HepG2 (cell line): ENCODE measurements around the gene C2orf76. TPM values are rescaled to one million over a fixed set of nuclear protein-coding genes. Genes with fewer than 3 reads are reported as not detected.
A peak's percentile ranks its signal among the peaks of the same experiment; 100 is the strongest.

Experiments used
- HMGA1 ChIP-seq: sonication (generic); formaldehyde crosslinking; conservative IDR thresholded peaks from 2 replicates; pipeline ENCODE4 v1.4.0; 2020; ENCODE audit warnings: missing genetic modification reagents
- HNRNPK ChIP-seq: fragments of 200-400 bp; formaldehyde crosslinking; IDR thresholded peaks from 2 replicates; pipeline ENCODE4 v1.6.1; 2018; ENCODE audit warnings: low read length, low read depth, moderate library complexity, mild to moderate bottlenecking; ENCODE audit not compliant: poor library complexity, severe bottlenecking
- HOXA9 ChIP-seq: sonication (generic); formaldehyde crosslinking; IDR thresholded peaks from 2 replicates; pipeline ENCODE4 v1.8.1; 2022; ENCODE audit warnings: missing genetic modification reagents, mild to moderate bottlenecking, moderate library complexity, borderline replicate concordance
- MAF1 ChIP-seq: sonication (generic); formaldehyde crosslinking; IDR thresholded peaks from 2 replicates; pipeline ENCODE4 v1.5.0; 2020; ENCODE audit warnings: missing genetic modification reagents, borderline replicate concordance
- SALL2 ChIP-seq: sonication (generic); formaldehyde crosslinking; IDR thresholded peaks from 2 replicates; pipeline ENCODE4 v1.8.1; 2023; ENCODE audit warnings: mild to moderate bottlenecking, missing genetic modification reagents, inconsistent platforms
- polyA plus RNA-seq, 8 experiments: library from polyadenylated mRNA; depleted of rRNA in 3 of 8; stranded (reverse) in 7 of 8; unstranded in 1 of 8; fragments of >200 nt; fragmentation: Illumina TruSeq in 4 of 8; extraction: Trizol in 4 of 8; gene quantifications; 2 replicates each; pipeline versions ENCODE4 v1.2.1 to v1.2.3, GENCODE V29; 2011 to 2016; ENCODE audit warnings: low read depth in 4 of 8, missing spikeins in 1 of 8, mixed read lengths in 1 of 8; ENCODE audit not compliant: insufficient read depth in 1 of 8
- total RNA-seq, 5 experiments: library from RNA; depleted of rRNA; stranded (reverse); fragments of >200 nt; fragmentation: Illumina TruSeq; extraction: Trizol; gene quantifications; 2 replicates each; pipeline ENCODE4 v1.2.3, GENCODE V29; 2016; ENCODE audit warnings: low read depth in 1 of 5
- TF ChIP-seq, protein P1 (sequence below): sonication (generic); formaldehyde crosslinking; IDR thresholded peaks from 2 replicates; pipeline ENCODE4 v1.4.0; 2020; ENCODE audit warnings: missing genetic modification reagents, borderline replicate concordance
- TF ChIP-seq, protein P2 (sequence below), 2 experiments: fragments of 450-650 bp in 1 of 2; sonication (generic) in 1 of 2; formaldehyde crosslinking in 1 of 2; IDR thresholded peaks; 2 replicates each; pipeline versions ENCODE4 v1.6.1 to v1.8.0; 2016 to 2022; ENCODE audit warnings: antibody characterized with exemption in 1 of 2, mild to moderate bottlenecking in 1 of 2, missing genetic modification reagents in 1 of 2
- TF ChIP-seq, protein P3 (sequence below): sonication (generic); formaldehyde crosslinking; IDR thresholded peaks from 2 replicates; pipeline ENCODE4 v1.5.1; 2020; ENCODE audit warnings: mild to moderate bottlenecking, missing genetic modification reagents, borderline replicate concordance
- TF ChIP-seq, protein P4 (sequence below): sonication (generic); formaldehyde crosslinking; IDR thresholded peaks from 2 replicates; pipeline ENCODE4 v1.5.0; 2020; ENCODE audit warnings: missing genetic modification reagents

The C2orf76 gene
- total and polyA plus RNA-seq, 2 of the 13 experiments (the other 11 are each of a cell fraction or from before 2014, with no cell fraction given), result 7.7 to 8.5 TPM

DNA sequence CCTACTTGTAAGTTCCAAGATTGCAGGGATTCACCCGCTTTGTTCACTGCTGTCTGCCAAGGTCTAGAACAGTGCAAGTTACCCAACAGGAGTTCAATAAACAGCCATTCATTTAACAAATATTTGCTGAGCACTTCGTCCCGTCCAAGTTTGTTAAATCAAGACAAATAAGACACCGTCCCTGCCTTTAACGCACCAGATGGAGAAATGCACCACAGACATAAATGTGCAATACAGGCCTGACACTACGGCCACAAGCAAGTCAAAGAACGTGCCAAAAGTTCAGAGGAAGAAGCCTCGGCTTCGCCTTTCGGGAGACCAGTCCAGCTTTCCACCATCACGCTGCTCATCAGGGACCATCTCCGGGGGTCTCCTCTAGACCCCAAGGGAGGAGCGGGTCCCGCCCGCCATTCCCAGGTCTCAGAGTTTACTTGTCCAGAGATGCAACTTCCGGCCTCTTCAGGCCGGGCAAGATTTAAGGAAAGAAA is 429 bp downstream of the C2orf76 start (continued):
- TF ChIP-seq, protein P1, sequence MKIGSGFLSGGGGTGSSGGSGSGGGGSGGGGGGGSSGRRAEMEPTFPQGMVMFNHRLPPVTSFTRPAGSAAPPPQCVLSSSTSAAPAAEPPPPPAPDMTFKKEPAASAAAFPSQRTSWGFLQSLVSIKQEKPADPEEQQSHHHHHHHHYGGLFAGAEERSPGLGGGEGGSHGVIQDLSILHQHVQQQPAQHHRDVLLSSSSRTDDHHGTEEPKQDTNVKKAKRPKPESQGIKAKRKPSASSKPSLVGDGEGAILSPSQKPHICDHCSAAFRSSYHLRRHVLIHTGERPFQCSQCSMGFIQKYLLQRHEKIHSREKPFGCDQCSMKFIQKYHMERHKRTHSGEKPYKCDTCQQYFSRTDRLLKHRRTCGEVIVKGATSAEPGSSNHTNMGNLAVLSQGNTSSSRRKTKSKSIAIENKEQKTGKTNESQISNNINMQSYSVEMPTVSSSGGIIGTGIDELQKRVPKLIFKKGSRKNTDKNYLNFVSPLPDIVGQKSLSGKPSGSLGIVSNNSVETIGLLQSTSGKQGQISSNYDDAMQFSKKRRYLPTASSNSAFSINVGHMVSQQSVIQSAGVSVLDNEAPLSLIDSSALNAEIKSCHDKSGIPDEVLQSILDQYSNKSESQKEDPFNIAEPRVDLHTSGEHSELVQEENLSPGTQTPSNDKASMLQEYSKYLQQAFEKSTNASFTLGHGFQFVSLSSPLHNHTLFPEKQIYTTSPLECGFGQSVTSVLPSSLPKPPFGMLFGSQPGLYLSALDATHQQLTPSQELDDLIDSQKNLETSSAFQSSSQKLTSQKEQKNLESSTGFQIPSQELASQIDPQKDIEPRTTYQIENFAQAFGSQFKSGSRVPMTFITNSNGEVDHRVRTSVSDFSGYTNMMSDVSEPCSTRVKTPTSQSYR (CRISPR knock-in tag), result 0 out of 2 replicates have a peak, but pooled peaks have one; percentile 7
- TF ChIP-seq SALL2 (CRISPR knock-in tag), result no peak
- TF ChIP-seq, protein P2, sequence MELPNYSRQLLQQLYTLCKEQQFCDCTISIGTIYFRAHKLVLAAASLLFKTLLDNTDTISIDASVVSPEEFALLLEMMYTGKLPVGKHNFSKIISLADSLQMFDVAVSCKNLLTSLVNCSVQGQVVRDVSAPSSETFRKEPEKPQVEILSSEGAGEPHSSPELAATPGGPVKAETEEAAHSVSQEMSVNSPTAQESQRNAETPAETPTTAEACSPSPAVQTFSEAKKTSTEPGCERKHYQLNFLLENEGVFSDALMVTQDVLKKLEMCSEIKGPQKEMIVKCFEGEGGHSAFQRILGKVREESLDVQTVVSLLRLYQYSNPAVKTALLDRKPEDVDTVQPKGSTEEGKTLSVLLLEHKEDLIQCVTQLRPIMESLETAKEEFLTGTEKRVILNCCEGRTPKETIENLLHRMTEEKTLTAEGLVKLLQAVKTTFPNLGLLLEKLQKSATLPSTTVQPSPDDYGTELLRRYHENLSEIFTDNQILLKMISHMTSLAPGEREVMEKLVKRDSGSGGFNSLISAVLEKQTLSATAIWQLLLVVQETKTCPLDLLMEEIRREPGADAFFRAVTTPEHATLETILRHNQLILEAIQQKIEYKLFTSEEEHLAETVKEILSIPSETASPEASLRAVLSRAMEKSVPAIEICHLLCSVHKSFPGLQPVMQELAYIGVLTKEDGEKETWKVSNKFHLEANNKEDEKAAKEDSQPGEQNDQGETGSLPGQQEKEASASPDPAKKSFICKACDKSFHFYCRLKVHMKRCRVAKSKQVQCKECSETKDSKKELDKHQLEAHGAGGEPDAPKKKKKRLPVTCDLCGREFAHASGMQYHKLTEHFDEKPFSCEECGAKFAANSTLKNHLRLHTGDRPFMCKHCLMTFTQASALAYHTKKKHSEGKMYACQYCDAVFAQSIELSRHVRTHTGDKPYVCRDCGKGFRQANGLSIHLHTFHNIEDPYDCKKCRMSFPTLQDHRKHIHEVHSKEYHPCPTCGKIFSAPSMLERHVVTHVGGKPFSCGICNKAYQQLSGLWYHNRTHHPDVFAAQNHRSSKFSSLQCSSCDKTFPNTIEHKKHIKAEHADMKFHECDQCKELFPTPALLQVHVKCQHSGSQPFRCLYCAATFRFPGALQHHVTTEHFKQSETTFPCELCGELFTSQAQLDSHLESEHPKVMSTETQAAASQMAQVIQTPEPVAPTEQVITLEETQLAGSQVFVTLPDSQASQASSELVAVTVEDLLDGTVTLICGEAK (IDR thresholded peaks at IDR 0.05), result no peak
- TF ChIP-seq, protein P2 (CRISPR knock-in tag; IDR thresholded peaks at IDR 0.05), result no peak
- no peak for TF ChIP-seq HMGA1
- TF ChIP-seq, protein P3, sequence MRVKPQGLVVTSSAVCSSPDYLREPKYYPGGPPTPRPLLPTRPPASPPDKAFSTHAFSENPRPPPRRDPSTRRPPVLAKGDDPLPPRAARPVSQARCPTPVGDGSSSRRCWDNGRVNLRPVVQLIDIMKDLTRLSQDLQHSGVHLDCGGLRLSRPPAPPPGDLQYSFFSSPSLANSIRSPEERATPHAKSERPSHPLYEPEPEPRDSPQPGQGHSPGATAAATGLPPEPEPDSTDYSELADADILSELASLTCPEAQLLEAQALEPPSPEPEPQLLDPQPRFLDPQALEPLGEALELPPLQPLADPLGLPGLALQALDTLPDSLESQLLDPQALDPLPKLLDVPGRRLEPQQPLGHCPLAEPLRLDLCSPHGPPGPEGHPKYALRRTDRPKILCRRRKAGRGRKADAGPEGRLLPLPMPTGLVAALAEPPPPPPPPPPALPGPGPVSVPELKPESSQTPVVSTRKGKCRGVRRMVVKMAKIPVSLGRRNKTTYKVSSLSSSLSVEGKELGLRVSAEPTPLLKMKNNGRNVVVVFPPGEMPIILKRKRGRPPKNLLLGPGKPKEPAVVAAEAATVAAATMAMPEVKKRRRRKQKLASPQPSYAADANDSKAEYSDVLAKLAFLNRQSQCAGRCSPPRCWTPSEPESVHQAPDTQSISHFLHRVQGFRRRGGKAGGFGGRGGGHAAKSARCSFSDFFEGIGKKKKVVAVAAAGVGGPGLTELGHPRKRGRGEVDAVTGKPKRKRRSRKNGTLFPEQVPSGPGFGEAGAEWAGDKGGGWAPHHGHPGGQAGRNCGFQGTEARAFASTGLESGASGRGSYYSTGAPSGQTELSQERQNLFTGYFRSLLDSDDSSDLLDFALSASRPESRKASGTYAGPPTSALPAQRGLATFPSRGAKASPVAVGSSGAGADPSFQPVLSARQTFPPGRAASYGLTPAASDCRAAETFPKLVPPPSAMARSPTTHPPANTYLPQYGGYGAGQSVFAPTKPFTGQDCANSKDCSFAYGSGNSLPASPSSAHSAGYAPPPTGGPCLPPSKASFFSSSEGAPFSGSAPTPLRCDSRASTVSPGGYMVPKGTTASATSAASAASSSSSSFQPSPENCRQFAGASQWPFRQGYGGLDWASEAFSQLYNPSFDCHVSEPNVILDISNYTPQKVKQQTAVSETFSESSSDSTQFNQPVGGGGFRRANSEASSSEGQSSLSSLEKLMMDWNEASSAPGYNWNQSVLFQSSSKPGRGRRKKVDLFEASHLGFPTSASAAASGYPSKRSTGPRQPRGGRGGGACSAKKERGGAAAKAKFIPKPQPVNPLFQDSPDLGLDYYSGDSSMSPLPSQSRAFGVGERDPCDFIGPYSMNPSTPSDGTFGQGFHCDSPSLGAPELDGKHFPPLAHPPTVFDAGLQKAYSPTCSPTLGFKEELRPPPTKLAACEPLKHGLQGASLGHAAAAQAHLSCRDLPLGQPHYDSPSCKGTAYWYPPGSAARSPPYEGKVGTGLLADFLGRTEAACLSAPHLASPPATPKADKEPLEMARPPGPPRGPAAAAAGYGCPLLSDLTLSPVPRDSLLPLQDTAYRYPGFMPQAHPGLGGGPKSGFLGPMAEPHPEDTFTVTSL (CRISPR knock-in tag), result no peak
- no peak for TF ChIP-seq HNRNPK
- no peak for TF ChIP-seq MAF1 (CRISPR knock-in tag)
- TF ChIP-seq, protein P4, sequence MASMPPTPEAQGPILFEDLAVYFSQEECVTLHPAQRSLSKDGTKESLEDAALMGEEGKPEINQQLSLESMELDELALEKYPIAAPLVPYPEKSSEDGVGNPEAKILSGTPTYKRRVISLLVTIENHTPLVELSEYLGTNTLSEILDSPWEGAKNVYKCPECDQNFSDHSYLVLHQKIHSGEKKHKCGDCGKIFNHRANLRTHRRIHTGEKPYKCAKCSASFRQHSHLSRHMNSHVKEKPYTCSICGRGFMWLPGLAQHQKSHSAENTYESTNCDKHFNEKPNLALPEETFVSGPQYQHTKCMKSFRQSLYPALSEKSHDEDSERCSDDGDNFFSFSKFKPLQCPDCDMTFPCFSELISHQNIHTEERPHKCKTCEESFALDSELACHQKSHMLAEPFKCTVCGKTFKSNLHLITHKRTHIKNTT (CRISPR knock-in tag), result no peak
- TF ChIP-seq HOXA9 (CRISPR knock-in tag), result no peak
